Left colon (tissue), 2 donors: ENCODE data around the gene NHERF2. TPM values are rescaled to one million over a fixed set of nuclear protein-coding genes. Genes with fewer than 3 reads are reported as not detected.

Experiments used
- ATAC-seq: fragments of 200-7000 bp; cut with Tn5 transposase; one replicate; pipeline ENCODE4 v1.9.1; 2020; ENCODE audit warnings: mild to moderate bottlenecking, moderate library complexity
- DNase-seq, 2 donors: peaks; one replicate each; pipeline ENCODE4 v3.0.0-alpha.2; 2020
- intact Hi-C, 2 donors: fragments of 100-400 bp; cut with DNase I in 1 of 2; cut with micrococcal nuclease in 1 of 2; formaldehyde crosslinking; loops; one replicate each; pipeline versions ENCODE4 v1.11.2 to v1.14.0; 2022; cut with DNase I, micrococcal nuclease
- total RNA-seq, 2 donors: library from RNA; stranded (reverse); fragmentation: NEBNext Ultra II Directional; extraction: Animal tissue kit (Norgen Biotek cat#: 25700); gene quantifications; one replicate each; pipeline ENCODE4 v1.2.1, GENCODE V29; 2021
- donor health status: DM: no; HTN: no; CAD: no.
- donor health status: DM: yes; HTN: yes; CAD: no.

NHERF2 gene
- total RNA-seq, 2 donors from 2014 or later = 69.3 to 73.7 TPM

DNA sequence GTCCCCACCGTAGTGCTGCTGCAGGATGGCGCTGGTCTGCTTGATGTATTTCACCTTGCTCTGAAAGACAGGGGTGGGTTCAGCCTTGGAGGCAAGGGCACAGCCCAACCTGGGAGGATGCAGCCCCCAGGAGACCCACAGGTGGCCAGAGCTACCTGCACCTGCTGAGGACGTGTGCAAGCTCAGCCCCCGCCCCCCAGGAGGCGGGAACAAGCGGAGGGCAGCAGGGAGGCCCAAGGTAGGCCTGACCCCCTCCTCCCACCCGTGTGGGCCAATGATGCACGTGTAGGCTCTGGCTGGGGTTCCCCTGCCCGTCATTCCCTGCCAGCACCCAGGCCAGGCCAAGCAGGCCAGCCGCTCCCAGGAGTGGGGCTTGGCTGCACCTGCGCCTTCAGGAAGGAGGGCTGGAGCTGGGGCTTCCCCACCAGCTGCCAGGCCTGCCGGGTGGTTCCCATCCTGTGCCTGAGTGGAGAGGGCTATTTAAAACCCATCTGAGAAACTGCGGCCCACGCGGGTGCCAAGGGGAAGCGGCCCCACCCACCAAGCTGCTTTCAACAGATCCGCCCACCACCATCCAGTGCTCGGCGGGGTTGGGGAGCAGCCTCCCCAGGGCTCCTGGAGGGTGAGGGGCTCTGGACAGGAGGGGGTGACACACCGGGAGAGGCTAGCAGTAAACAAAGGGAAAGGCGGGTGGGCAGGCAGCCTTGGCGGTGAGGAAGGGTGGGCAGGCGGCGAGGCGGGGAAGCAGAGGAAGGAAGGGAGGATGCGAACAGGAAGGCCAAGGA lies 17.2 kb downstream of the NHERF2 start:
- DNase-seq = peak; percentile 70 to 80
- intact Hi-C loops = no loop called here
- peak; percentile 35 for ATAC-seq

GRCh38 chr16:2044541-2044940 lies 17.8 kb downstream of the NHERF2 start:
- intact Hi-C loops = no loop called here

GRCh38 chr16:2045965-2046892 lies 19.5 kb downstream of the NHERF2 start:
- intact Hi-C loops = no loop called here
- ATAC-seq (no peak), DNase-seq (no peak)

More at GRCh38 chr16:2044541-2044940, 17.8 kb downstream of the NHERF2 start:
- DNase-seq (peak in 1 of 2 donors; percentile 31), ATAC-seq (no peak)

DNA sequence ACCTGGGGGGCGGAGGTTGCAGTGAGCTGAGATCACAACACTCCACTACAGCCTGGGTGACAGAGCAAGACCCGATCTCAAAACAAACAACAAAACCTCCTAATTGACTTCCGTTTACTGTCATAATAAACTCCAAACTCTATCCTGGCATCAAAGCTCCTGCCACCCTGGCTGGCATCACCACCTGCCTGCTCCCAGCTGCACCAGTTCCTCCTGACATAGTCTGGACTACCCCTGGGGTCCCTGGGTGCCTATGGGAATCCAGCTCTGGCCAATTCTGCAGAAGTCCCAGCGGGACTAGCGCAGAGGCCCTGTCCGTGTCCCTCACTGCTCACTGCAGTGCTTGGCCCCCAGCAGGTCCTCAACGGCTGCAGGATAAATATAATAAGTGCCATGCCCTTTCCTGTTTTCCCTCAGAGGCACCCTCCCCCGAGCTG lies 20.2 kb downstream of the NHERF2 start:
- ATAC-seq (no peak), DNase-seq (no peak)
- intact Hi-C loops = no loop called here

DNA sequence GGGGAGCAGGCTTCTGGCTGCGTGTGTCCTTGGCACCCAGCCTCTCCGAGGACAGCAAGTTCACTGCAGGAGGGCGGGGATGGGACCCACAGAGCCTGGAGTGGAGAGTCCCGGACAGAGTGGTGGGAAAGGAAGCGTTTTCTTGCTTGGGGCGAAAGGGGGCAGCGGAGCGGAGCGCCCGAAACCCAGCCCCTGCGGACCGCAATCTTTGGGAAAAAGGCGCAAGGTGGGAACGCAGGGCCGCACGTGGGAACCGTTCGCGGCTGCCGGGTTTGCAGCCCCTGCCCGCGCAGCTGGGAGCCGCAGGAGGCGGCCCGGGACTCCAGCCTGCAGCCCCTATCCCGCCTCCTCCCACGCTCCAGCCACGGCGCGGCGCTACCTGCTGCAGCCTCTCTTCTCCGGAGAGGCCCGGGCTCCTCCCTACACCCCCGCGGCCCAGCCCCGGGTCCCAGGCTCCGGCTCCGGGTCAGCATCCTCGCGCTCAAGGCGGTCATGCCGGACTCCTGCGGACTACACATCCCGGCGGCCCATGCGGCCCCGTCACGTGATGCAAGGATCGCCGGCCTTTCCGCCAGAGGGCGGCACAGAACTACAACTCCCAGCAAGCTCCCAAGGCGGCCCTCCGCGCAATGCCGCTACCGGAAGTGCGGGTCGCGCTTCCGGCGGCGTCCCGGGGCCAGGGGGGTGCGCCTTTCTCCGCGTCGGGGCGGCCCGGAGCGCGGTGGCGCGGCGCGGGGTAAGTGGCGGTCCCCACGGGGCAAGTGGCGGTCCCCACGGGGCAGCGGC lies 20.8 kb downstream of the NHERF2 start, which contains the start of the genes NTHL1 and TSC2:
Gene NTHL1 (minus strand): TSS at position 505 of the 786 bp plus-strand sequence. CDS start 11 bp downstream, at position 494.
Gene TSC2 (plus strand): TSS at position 656 of the 786 bp plus-strand sequence. CDS start 631 bp downstream, outside the sequence.
- peak; percentile 96 to 97 for DNase-seq
- intact Hi-C loops = no loop called here
- ATAC-seq = peak; percentile 78

DNA sequence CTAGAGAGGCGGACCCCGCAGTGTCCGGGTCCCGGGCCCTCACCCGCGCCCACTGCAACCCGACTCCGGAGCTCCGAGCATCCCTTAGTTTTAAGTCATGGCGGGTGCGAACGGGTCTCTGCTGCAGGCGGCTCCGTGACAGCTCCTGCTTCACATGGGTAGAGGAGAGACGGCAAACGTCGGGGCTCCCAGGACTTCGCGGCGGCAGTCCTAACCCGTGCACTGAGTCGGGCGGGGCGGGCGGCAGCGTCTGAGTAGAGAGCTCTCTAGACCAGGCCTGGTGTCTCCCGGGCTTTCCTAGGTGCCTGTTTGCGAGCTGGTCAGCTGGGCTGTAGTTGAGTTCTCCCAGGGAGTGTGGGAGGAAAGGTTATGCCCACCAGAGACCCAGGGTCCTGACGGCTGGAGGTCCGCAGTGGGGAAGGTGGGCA lies 21.4 kb downstream of the NHERF2 start:
- ATAC-seq (peak; percentile 20), DNase-seq (peak in 1 of 2 donors; percentile 62)
- intact Hi-C loops = no loop called here

- intact Hi-C loops = no loop called here
- DNase-seq (no peak), ATAC-seq (no peak)
Measured at GRCh38 chr16:2053211-2053610, 26.5 kb downstream of the NHERF2 start.

GRCh38 chr16:2053897-2054296 lies 27.2 kb downstream of the NHERF2 start:
- intact Hi-C loops = no loop called here
- DNase-seq = no peak
- no peak for ATAC-seq

DNA sequence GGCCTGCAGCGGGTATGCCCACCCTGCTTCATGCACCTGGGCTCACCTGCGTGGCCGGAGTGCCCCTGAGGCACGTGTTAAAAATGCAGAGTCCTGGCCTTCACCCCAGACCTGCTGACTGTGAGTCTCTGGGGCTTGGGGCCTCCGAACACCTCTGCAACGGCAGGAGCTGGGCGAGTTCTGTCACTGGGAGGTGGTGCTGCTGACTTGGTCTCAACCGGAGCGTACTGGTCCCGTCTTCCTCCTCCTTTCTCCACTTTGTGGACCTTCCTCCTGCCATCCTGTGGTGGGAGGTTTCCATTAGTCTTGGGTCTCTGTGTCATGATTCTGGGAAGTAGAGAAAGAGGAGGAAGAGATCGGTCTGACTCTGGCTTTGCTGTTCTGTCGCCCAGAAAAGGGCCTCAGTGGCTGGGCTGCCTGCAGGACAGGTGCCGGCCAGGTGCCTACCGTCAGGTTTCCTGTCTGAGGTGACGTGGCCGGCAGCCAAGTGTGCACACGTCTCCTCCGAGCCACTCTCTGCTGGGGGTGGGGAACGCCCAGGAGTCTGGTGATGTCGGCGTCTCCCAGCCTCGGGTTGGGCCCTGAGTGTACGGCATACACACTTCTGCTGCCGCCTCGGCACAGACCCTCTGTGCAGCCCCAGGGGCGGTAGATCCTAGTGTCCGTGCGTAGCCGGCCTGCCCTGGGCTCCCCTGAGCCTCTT lies 28.0 kb downstream of the NHERF2 start:
- ATAC-seq = peak; percentile 98
- intact Hi-C loops = no loop called here
- DNase-seq = peak; percentile 93

- ATAC-seq (no peak), DNase-seq (no peak)
- intact Hi-C loops = no loop called here
Measured at GRCh38 chr16:2056077-2056476, 29.4 kb downstream of the NHERF2 start.

DNA sequence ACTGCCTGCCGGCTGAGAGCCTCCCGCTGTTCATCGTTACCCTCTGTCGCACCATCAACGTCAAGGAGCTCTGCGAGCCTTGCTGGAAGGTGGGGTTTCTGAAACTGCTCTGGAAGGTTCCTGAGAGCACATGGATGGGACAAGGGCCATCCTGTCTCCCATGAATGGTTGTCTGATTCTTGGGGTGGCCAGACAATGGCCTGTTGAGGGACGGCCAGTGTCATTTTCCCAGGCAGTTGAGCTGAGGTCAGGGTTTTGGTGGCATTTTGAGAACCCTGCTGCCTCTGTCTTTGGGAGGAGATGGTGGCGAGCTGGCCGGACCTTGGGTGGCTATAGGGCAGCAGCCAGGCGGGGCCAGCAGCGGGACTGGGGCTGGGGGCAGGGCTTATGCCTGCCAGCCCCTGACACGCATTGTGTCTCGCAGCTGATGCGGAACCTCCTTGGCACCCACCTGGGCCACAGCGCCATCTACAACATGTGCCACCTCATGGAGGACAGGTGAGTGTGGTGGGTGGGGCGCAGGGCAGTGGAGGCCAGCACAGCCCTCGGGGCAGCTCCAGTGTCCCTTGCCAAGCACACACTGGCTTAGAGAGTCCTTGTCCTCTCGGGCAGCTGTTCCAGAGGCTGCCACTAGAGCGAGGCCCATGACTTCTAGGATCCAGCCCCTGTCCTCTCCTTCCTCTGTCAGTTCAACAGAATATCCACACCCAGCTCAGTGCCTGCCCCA lies 30.1 kb downstream of the NHERF2 start:
- no peak for DNase-seq
- no peak for ATAC-seq
- intact Hi-C loops = no loop called here

- DNase-seq (no peak), ATAC-seq (no peak)
- intact Hi-C loops = no loop called here
Measured at GRCh38 chr16:2057438-2057837, 30.7 kb downstream of the NHERF2 start.

DNA sequence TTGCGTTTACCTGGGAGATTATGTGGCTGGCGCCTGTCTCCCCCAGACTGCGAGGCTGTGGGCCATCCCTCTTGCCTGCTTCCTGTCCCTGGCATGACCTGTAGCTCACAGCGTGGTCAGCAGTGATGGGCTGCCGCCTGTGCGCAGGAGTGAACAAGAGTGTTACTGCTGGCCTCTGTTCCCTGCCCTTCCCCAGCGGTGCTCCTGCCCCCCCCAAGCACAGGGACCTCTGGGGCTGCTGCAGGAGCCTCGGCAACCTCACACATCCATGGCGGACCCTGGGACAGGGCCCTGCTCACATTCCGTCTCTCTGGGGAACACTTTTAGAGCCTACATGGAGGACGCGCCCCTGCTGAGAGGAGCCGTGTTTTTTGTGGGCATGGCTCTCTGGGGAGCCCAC lies 31.7 kb downstream of the NHERF2 start:
- DNase-seq (no peak), ATAC-seq (no peak)
- intact Hi-C loops = no loop called here

DNA sequence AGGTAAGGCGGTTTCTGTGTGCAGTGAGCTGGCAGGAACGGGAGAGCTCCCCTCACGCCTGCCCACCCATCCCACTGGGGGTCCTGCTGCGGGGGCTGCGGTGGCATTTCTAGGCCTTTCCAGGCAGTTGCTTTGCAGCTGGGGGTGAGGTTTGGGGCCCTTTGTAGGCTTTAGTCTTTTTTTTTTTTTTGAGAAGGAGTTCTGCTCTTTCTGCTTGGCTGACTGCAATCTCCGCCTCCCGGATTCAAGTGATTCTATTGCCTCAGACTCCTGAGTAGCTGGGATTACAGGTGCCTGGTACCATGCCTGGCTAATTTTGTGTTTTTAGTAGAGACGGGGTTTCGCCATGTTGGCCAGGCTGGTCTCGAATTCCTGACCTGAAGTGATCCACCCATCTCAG lies 32.2 kb downstream of the NHERF2 start:
- DNase-seq = no peak
- ATAC-seq = no peak
- intact Hi-C loops = no loop called here

GRCh38 chr16:2060346-2060745 lies 33.6 kb downstream of the NHERF2 start:
- DNase-seq (no peak), ATAC-seq (no peak)
- intact Hi-C loops = no loop called here

DNA sequence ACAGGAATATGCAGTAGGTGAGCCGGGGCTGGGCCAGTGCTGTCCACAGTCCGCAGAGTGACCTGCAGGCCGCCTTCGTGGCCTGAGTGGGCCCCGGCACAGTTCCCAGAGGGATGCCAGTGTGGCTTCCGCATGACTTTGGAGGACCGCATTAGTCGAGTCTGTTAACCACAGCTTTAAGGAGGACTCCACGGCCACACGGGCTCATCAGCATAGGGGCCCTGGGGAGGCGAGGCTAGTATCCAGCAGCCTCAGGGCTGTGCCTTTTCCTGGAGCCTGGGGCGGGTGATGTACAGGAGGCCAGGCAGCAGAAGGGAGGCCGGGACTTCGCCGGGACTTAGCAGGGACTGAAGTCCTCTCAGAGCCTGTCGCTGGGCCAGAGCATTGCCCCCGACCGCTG lies 34.3 kb downstream of the NHERF2 start:
- intact Hi-C loops = no loop called here
- ATAC-seq (no peak), DNase-seq (no peak)

DNA sequence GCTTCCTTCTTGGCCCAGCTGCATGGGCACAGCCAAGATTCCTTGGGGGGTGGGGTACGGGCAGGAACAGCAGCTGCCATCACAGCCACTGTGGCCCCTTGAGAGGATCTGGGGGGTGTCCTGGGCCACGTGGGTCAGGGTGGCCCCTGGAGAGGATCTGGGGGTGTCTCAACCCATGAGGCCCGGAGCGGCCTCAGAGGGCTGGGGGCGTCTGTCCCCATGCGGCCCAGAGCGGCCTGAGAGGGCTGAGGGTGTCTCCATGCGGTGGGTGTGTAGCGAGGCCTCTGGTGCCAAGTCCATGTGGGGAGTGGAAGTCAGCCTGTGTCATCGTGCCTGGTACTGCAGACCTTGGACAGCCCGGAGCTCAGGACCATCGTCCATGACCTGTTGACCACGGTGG lies 34.8 kb downstream of the NHERF2 start:
- ATAC-seq (no peak), DNase-seq (no peak)
- intact Hi-C loops = no loop called here

DNA sequence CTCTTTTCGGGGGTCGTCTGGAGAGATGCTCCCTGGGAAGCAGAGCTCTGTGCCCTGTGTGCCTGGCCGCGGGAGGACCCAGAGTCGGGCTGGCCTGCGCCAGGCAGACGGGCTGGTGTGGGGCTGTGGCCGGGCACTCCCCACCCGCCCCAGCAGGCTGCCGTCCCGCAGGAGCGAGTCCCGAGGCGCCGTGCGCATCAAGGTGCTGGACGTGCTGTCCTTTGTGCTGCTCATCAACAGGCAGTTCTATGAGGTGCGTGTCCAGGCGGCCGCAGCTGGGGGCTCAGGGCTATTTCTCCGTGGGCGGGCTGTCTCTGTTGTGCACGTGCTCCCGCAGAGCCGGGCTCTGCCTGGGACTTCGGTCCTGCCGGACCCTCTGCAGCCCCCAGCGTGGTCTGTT lies 36.1 kb downstream of the NHERF2 start:
- no peak for ATAC-seq

More for the DNA sequence above, 36.1 kb downstream of the NHERF2 start:
- intact Hi-C loops = no loop called here
- no peak for DNase-seq
